K562 treated with DMSO at 1 percent for 12 hours (cell line): Measurements from ENCODE around the gene PTX4. TPM values are rescaled to one million over a fixed set of nuclear protein-coding genes. Genes with fewer than 3 reads are reported as not detected.

Source experiments
- total RNA-seq: library from RNA; unstranded; fragments of 300-600 nt; gene quantifications from 2 replicates; pipeline ENCODE4 v1.2.3, GENCODE V29; 2022; ENCODE audit not compliant: insufficient read depth

Gene PTX4
- total RNA-seq: not detected in 2 replicates

GRCh38 chr16:1488619-1489018 is at the start of gene PTX4:
Gene PTX4 (minus strand): TSS chr16:1488944. CDS start chr16:1488909, 35 bp downstream.

GRCh38 chr16:1533443-1533951 is 44.8 kb upstream of the PTX4 start, which contains the start of gene TMEM204:
Gene TMEM204 (plus strand): TSS chr16:1533666. CDS start chr16:1534276, 610 bp downstream.

GRCh38 chr16:1492923-1493745 is 4.4 kb upstream of the PTX4 start, which contains the start of gene TELO2:
Gene TELO2 (plus strand): TSS chr16:1493360. CDS start chr16:1494282, 922 bp downstream.

GRCh38 chr16:1474796-1475551 is 13.8 kb downstream of the PTX4 start, which contains the start of gene CLCN7:
Gene CLCN7 (minus strand): TSS chr16:1475028. CDS start chr16:1474974, 54 bp downstream.

GRCh38 chr16:1443980-1444729 is 44.6 kb downstream of the PTX4 start, which contains the start of gene CCDC154:
Gene CCDC154 (minus strand): TSS chr16:1444556. CDS start chr16:1444322, 234 bp downstream.

Other genes with a start within 250 kb of the PTX4 start
- not detected in 2 replicates for gene TPSAB1, start 248.2 kb downstream of the PTX4 start, total RNA-seq
- not detected in 2 replicates for gene TPSD1, start 232.9 kb downstream of the PTX4 start, total RNA-seq
- gene UBE2I, start 179.3 kb downstream of the PTX4 start, total RNA-seq: 59.0 and 74.5 TPM in 2 replicates
- 7.6 and 8.0 TPM in 2 replicates for gene BAIAP3, start 155.3 kb downstream of the PTX4 start, total RNA-seq
- 70.7 and 83.2 TPM in 2 replicates for gene TSR3, start 137.1 kb downstream of the PTX4 start, total RNA-seq
- 34.2 and 34.8 TPM in 2 replicates for gene GNPTG, start 137.0 kb downstream of the PTX4 start, total RNA-seq
- gene UNKL, start 74.2 kb downstream of the PTX4 start, total RNA-seq: 8.7 and 22.3 TPM in 2 replicates
- 22.0 and 29.5 TPM in 2 replicates for gene UQCC4, start 68.2 kb downstream of the PTX4 start, total RNA-seq
- not detected in 2 replicates for gene PERCC1, start 57.9 kb downstream of the PTX4 start, total RNA-seq
- 2.0 and 2.4 TPM in 2 replicates for gene CCDC154, start 44.4 kb downstream of the PTX4 start, total RNA-seq
- 93.1 and 166 TPM in 2 replicates for gene CLCN7, start 13.9 kb downstream of the PTX4 start, total RNA-seq
- 39.8 and 54.2 TPM in 2 replicates for gene TELO2, start 4.4 kb upstream of the PTX4 start, total RNA-seq
- not detected in 2 replicates for gene TMEM204, start 44.7 kb upstream of the PTX4 start, total RNA-seq
- gene IFT140, start 123.1 kb upstream of the PTX4 start, total RNA-seq: 3.2 and 6.6 TPM in 2 replicates
- 3.0 and 11.4 TPM in 2 replicates for gene CRAMP1, start 123.4 kb upstream of the PTX4 start, total RNA-seq
- gene JPT2, start 189.3 kb upstream of the PTX4 start, total RNA-seq: 31.3 and 62.9 TPM in 2 replicates
- gene MAPK8IP3, start 217.3 kb upstream of the PTX4 start, total RNA-seq: 14.0 and 50.6 TPM in 2 replicates